NCI-H2196 (cell line): Measurements from ENCODE around the gene AHCY.
"Not testable (repeated sequence)": the region's sequence is repeated elsewhere in the genome, so short reads cannot be mapped to it uniquely, and the experiment has no call there.

Source experiments
- DNase-seq: peaks from one replicate; lab custom pipeline; 2025; ENCODE audit not compliant: unreplicated experiment; lab: John Stamatoyannopoulos, UW

AHCY gene

GRCh38 chr20:34299556-34300255 lies 3.4 kb downstream of the AHCY start:
- no peak for DNase-seq

- not testable (repeated sequence) for DNase-seq
Measured at GRCh38 chr20:34298294-34298784, 4.8 kb downstream of the AHCY start.

DNA sequence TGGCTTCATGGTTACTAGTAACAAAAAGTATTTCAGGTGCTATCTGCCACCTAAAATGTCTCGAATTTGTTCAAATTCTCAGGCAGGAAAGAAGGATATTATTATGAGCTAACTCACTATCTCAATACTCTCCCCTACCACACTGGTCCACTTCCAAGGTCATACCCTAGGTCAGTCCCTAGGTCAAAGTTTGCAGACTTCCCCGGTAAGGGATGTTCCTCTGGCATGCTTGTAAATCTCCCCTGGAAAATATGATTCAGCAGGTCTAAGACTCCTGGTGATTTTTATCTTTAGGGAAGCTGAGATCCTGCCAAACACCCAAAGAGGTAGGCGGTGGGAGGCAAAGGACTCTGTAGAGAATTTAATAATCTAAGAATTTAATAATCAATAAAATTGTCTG lies 6.7 kb downstream of the AHCY start:
- DNase-seq: no peak

GRCh38 chr20:34295284-34295683 lies 7.9 kb downstream of the AHCY start:
- DNase-seq: no peak

GRCh38 chr20:34294563-34294962 lies 8.6 kb downstream of the AHCY start:
- no peak for DNase-seq

DNA sequence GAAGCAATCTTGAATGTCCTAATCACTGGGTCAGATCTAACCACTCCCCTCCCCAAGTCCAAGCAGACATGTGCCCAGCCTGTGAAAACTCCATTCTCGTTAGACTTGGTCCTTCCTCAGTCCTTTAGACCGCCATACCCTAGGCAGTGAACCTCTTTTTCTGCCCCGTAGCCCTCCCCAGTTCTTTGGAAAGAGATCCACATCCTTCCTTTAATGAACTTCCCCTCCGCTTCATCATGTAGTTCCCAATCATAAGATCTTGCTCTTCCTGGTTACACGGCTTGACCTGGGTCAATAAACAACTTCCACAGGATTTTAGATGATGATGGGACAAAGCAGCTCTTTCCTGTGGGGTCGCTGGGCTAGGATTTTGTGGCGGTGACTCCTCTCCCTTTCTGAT lies 9.6 kb downstream of the AHCY start:
- no peak for DNase-seq

DNA sequence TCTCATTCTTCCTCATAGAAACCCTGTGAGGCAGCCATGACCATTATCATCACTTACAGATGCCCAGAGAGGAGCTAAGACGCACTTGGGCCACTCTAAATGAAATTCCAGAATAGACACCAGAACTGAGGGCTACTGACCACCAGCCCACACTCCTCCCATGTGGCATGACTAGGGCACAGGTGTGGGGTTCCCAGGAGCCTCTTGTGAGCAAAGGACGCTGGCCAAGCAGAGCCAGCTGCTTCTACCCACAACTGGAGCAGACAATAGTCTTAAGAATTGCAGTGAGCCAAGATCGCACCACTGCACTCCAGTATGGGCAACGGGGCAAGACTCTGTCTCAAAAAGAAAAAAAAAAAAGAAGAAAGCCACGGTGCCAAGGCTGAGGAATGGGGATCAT lies 10.0 kb downstream of the AHCY start:
- no peak for DNase-seq

DNA sequence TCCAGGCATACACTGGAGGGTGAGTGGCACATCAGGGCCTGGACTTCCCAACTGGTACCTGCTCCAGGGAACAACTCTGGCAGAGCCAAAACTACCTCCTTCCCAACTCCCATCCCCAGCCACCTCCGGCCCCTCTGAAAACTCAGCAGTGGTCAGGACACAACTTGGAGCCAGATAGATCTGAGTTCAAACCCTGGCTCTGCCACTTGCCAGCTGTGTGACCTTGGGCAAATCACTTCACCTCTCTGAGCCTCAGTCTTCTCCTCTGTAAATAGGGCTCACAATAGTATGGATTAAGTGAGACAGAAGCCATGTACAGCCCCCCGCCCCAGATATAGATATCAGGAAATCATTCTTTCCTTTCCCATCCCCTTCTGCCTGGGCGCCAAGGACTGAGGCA lies 10.7 kb downstream of the AHCY start:
- no peak for DNase-seq

DNA sequence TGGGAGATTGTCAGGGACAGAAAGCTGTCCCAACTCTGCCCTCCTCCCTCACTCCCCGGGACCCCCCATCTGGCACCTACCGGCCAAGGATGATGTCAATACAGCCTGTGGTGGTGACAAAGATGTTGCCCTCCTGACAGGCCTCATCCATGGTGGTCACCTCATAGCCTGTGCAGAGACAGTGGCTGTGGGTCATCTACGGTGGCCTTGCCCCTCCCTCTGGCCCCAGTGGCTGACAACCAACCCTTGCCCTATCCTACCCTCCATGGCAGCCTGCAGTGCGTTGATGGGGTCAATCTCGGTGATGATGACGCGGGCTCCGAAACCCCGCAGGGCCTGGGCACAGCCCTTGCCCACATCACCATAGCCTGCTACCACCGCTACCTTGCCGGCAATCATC lies 12.7 kb downstream of the AHCY start:
- no peak for DNase-seq

DNA sequence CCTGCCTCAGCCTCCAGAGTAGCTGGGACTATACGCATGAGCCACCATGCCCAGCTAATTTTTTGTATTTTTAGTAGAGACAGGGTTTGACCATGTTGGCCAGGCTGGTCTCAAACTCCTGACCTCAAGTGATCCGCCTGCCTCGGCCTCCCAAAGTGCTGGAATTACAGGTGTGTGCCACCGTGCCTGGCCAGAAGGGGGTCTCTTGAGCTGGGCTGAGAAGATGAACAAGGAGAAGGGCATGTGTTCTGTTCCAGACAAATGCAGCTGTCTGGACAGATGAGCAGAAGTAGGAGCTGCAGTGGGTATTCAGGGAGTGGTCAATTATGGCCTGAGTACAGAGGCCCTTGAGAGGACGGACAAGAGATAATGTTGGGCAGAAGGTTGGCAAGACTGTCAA lies 15.7 kb downstream of the AHCY start:
- DNase-seq: not testable (repeated sequence)

DNA sequence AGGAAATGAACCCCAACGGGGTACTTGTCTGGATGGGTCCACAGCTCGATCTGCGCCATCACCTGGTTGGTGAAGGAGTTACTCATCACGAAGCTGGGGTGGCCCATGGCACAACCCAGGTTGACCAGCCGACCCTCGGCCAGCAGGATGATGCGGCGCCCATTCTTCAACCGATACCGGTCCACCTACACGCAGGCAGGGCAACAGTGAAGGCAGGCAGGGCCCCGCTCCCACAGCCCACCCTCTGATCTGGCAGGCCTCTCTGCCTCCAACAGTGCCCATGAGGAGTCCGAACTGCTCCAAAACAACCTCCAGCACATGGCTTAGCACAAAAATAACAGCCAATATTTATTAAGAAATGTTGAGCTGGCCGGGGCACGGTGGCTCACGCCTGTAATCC lies 17.7 kb downstream of the AHCY start:
- no peak for DNase-seq

- DNase-seq: no peak
Measured at GRCh38 chr20:34283844-34284243, 19.3 kb downstream of the AHCY start.

DNA sequence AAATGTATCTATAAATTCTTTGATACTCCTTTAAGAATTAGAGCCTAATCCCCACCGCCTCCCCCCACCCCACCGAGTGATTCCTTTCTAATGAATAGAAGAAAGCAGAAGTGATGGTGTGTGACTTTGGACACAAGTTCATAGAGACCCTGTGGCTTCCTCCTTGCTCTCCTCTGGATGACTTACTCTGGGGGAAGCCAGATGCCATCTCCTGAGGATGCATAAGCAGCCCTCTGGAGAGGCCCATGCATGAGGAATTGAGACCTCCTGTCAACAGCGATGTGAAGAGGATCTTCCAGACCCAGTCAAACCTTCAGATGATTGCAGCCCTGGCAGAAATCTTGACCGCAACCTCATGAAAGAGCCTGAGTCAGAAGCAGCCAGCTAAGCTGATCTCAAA lies 21.1 kb downstream of the AHCY start:
- no peak for DNase-seq

DNA sequence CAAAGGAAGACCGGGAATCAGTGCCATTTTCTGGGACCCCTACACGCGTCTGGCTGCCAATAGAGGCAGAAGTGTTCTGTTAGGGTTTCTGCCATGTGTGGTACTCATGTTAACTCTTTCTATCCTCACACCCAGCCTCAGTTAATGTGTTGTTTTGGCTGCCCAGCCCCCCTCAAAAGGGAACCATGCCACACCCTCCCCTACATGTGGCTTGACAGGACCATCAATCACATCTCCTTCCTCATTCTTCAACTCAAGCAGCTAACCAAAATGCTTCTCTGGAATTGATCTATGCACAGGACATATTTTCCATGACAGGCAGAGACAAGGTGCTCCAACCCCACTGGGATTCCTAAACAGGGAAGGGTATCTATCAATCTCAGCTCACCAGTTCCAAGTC lies 22.0 kb downstream of the AHCY start:
- no peak for DNase-seq

GRCh38 chr20:34274694-34275093 lies 28.5 kb downstream of the AHCY start:
- no peak for DNase-seq

DNA sequence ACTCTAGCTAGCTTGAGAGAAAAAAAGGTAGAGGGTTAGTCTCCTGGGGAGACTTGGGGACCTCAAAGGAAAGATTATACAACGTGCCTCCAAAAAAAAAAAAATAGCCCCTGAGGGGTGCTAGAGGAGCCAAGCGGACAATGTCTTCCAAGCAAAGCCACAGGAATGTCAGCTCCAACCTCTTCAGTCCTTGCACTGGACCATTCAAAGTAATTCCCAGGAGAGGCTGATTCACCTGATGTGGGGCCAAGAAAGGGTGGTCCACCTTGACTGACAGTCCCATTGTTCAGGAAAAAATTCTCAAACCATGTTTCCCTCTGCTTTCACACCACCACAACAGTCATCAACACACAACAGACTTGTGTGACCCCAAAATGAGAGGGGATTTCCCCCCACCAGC lies 31.2 kb downstream of the AHCY start:
- DNase-seq: no peak

DNA sequence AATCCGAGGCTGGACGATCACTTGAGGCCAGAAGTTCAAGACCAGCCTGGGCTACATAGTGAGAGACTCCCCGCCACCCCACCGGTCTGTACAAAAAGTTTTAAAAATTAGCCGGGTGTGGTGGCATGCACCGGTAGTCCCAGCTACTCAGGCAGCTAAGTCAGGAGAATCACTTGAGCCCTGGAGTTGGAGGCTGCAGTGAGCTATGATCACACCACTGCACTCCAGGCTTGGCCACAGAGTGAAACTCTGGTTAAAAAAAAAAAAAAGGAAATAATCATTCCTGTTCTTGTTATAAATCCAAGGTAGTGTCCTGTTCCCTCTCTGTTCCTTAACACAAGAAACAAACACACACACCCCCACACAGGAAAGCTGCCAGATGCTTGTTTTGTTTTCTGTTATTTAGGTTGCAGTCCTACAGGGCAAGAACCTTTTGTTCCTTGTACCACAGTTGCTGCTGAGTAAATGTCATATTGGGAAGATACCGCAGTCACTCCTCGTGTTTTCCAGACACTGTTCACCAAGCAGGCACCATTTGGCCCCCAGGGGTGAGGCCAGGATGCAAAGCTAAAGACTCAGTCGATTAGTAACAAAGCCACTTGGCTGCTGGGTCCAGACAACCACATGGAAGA lies 33.0 kb downstream of the AHCY start:
- no peak for DNase-seq

GRCh38 chr20:34268851-34269636 lies 34.1 kb downstream of the AHCY start:
- no peak for DNase-seq

DNA sequence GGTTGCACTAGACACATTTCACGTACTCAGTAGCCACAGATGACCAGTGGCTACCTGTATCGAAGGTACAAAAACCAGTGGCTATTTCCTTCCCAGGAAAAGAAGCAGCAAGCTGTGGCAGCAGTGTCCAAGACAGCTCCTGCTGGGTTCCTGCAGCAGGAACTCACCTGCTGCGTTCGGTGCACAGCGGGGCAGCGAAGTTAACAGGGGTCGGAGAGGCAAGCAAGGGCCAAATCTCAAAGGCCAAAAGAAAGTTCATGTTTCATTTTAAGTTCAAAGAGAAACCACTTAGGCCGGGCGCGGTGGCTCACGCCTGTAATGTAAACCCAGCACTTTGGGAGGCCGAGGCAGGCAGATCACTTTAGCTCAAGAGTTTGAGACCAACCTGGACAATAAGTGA lies 35.0 kb downstream of the AHCY start:
- no peak for DNase-seq

- no peak for DNase-seq
Measured at GRCh38 chr20:34264141-34264540, 39.0 kb downstream of the AHCY start.

- not testable (repeated sequence) for DNase-seq
Measured at GRCh38 chr20:34263468-34263867, 39.7 kb downstream of the AHCY start.
